Endothelial cell of umbilical vein (primary cell): Measurements from ENCODE around the gene TMC2. TPM values are rescaled to one million over a fixed set of nuclear protein-coding genes. Genes with fewer than 3 reads are reported as not detected.

Experiments
- BruUV-seq: library from RNA; stranded (reverse); fragments of 400-500 nt; replicated peaks from 2 replicates; lab custom pipeline; 2021; lab: Mats Ljungman, UMichigan
- CTCF ChIA-PET: fragments of 300-600, 350-600 bp; sonication (Branson Sonifier 250); formaldehyde crosslinking; loops from one replicate; lab custom pipeline; 2021; ENCODE audit warnings: antibody characterized with exemption, inconsistent platforms; lab: Charles Lee
- POLR2A ChIA-PET: fragments of 300-600, 350-600 bp; sonication (Branson Sonifier 250); formaldehyde crosslinking; loops from one replicate; lab custom pipeline; 2021; ENCODE audit warnings: antibody characterized with exemption, inconsistent platforms; lab: Charles Lee
- DNase-seq: peaks from one replicate; pipeline ENCODE4 v3.0.0-alpha.2; 2011; ENCODE audit warnings: low read depth, low spot score
- FAIRE-seq: peaks from 2 replicates; lab custom pipeline; 2011; peaks lifted over from hg19 to GRCh38; lab: Jason Lieb, UNC
- H2AFZ ChIP-seq: 2 replicates; pipeline ENCODE4 v1.6.0; 2012; ENCODE audit warnings: low read depth, low read length, control low read depth, inconsistent platforms
- H3K27ac ChIP-seq: 2 replicates; pipeline ENCODE4 v1.5.1; 2011; ENCODE audit warnings: low read depth, mild to moderate bottlenecking, control low read depth, low read length, moderate library complexity; ENCODE audit not compliant: insufficient read depth
- H3K27me3 ChIP-seq, 2 experiments: 2 replicates each; pipeline versions ENCODE4 v1.6.0 to v1.6.1; 2011; ENCODE audit warnings: low read length in 2 of 2, mixed read lengths in 1 of 2; ENCODE audit not compliant: control insufficient read depth in 2 of 2, insufficient read depth in 2 of 2
- H3K36me3 ChIP-seq, 2 experiments: 2 replicates in 1 of 2; 3 replicates in 1 of 2; pipeline ENCODE4 v1.5.1; 2011; ENCODE audit warnings: low read length in 2 of 2, mild to moderate bottlenecking in 1 of 2, moderate library complexity in 1 of 2; ENCODE audit not compliant: control insufficient read depth in 2 of 2, insufficient read depth in 2 of 2; ENCODE audit errors: extremely low read depth in 1 of 2
- H3K4me1 ChIP-seq: 3 replicates; pipeline ENCODE4 v1.5.1; 2011; ENCODE audit warnings: mild to moderate bottlenecking, low read length; ENCODE audit not compliant: control insufficient read depth, insufficient read depth; ENCODE audit errors: extremely low read depth
- H3K4me2 ChIP-seq: 2 replicates; pipeline ENCODE4 v1.6.1; 2011; ENCODE audit warnings: low read length, control low read depth, mixed read lengths; ENCODE audit not compliant: insufficient read depth
- H3K4me3 ChIP-seq, 3 experiments: fragments of 200-600 bp in 1 of 3; sonication (generic), shearing (Covaris generic) in 1 of 3; replicated peaks in 1 of 3; 2 replicates each; pipeline ENCODE4 v1.5.1; 2011 to 2016; ENCODE audit warnings: control low read depth in 3 of 3, low read length in 3 of 3, mild to moderate bottlenecking in 2 of 3, inconsistent platforms in 1 of 3, low read depth in 1 of 3, moderate library complexity in 1 of 3; ENCODE audit not compliant: insufficient read depth in 1 of 3
- H3K79me2 ChIP-seq: 2 replicates; pipeline ENCODE4 v1.6.0; 2012; ENCODE audit warnings: low read length, inconsistent platforms; ENCODE audit not compliant: control insufficient read depth, insufficient read depth
- H3K9ac ChIP-seq: replicated peaks from 2 replicates; pipeline ENCODE3; 2011; ENCODE audit warnings: low read length, control low read depth; ENCODE audit not compliant: insufficient read depth; ENCODE audit errors: extremely low read depth
- H3K9me1 ChIP-seq: replicated peaks from 3 replicates; pipeline ENCODE4 v1.6.0; 2011; ENCODE audit warnings: mild to moderate bottlenecking, low read length; ENCODE audit not compliant: control insufficient read depth, insufficient read depth; ENCODE audit errors: extremely low read depth
- H3K9me3 ChIP-seq: replicated peaks from 2 replicates; pipeline ENCODE4 v1.5.1; 2012; ENCODE audit warnings: low read length, inconsistent platforms; ENCODE audit not compliant: control insufficient read depth, insufficient read depth
- H4K20me1 ChIP-seq: replicated peaks from 2 replicates; pipeline ENCODE3; 2011; ENCODE audit warnings: mild to moderate bottlenecking, low read length; ENCODE audit not compliant: control insufficient read depth, insufficient read depth; ENCODE audit errors: extremely low read depth
- EZH2 ChIP-seq: IDR thresholded peaks from 2 replicates; pipeline ENCODE4 v1.6.1; 2012; ENCODE audit warnings: borderline replicate concordance, low read depth, mild to moderate bottlenecking, moderate library complexity, low read length, inconsistent platforms; ENCODE audit not compliant: severe bottlenecking
- FOS ChIP-seq: IDR thresholded peaks from 2 replicates; pipeline ENCODE4 v1.6.1; 2011; ENCODE audit warnings: mild to moderate bottlenecking, low read length, moderate library complexity, borderline replicate concordance; ENCODE audit not compliant: insufficient read depth
- GATA2 ChIP-seq: IDR thresholded peaks from 2 replicates; pipeline ENCODE4 v1.7.0; 2011; ENCODE audit warnings: low read depth, mild to moderate bottlenecking, moderate library complexity, mixed read lengths, low read length; ENCODE audit not compliant: insufficient read length, insufficient read depth
- JUN ChIP-seq: IDR thresholded peaks from 2 replicates; pipeline ENCODE4 v1.6.1; 2011; ENCODE audit warnings: borderline replicate concordance, low read depth; ENCODE audit not compliant: insufficient read length, insufficient read depth
- MAX ChIP-seq: IDR thresholded peaks from 2 replicates; pipeline ENCODE4 v1.6.1; 2011; ENCODE audit not compliant: insufficient read depth, insufficient read length
- MYC ChIP-seq: IDR thresholded peaks from one replicate; pipeline ENCODE4 v1.6.1; 2011; ENCODE audit warnings: mild to moderate bottlenecking, low read depth, low read length
- POLR2A ChIP-seq: IDR thresholded peaks from 2 replicates; pipeline ENCODE4 v1.6.1; 2012; ENCODE audit warnings: low read depth, mild to moderate bottlenecking, control low read depth, low read length
- POLR2AphosphoS5 ChIP-seq: IDR thresholded peaks from 2 replicates; pipeline ENCODE4 v1.6.1; 2012; ENCODE audit warnings: low read depth, mild to moderate bottlenecking, control low read depth, low read length, moderate library complexity; ENCODE audit not compliant: insufficient read depth
- dilution Hi-C: fragments of 300-500 bp; cut with MboI; formaldehyde crosslinking; loops from one replicate; pipeline ENCODE4 v1.15.0; 2019; ENCODE audit warnings: low sequenced_read_pairs; ENCODE audit not compliant: extremely low pct_ligation_motif_present
- intact Hi-C: fragments of 100-400 bp; cut with micrococcal nuclease; formaldehyde crosslinking; loops from one replicate; pipeline ENCODE4 v1.10.0; 2022
- polyA plus RNA-seq, 4 experiments: library from polyadenylated mRNA; depleted of rRNA in 3 of 4; stranded (reverse) in 3 of 4; unstranded in 1 of 4; fragments of >200 nt; gene quantifications; 2 replicates each; pipeline versions ENCODE4 v1.2.1 to v1.2.3, GENCODE V29; 2011 to 2012; ENCODE audit warnings: missing spikeins in 1 of 4
- total RNA-seq: library from RNA; stranded (reverse); gene quantifications from 2 replicates; pipeline ENCODE4 v1.2.3, GENCODE V29; 2021
- TF ChIP-seq, protein P1 (sequence below), 2 donors: IDR thresholded peaks; 1 replicate in 1 of 2; 2 replicates in 1 of 2; pipeline ENCODE4 v1.5.1; 2011; ENCODE audit warnings: low read length in 2 of 2, mild to moderate bottlenecking in 2 of 2, moderate library complexity in 2 of 2, control low read depth in 1 of 2, inconsistent platforms in 1 of 2, low read depth in 1 of 2; ENCODE audit not compliant: insufficient read depth in 1 of 2; ENCODE audit errors: extremely low read depth in 1 of 2

TMC2 gene
- total and polyA plus RNA-seq, 2 donors (not counting 3 experiments of a cell fraction or from before 2014, with no cell fraction given): not detected

- BruUV-seq: TSS peak; percentile 29
- intact Hi-C loops: no loop called here
- TF ChIP-seq POLR2AphosphoS5 (no peak), MAX (no peak), GATA2 (no peak), EZH2 (no peak), JUN (no peak), FOS (no peak), MYC (no peak), POLR2A (no peak)
- TF ChIP-seq, protein P1, sequence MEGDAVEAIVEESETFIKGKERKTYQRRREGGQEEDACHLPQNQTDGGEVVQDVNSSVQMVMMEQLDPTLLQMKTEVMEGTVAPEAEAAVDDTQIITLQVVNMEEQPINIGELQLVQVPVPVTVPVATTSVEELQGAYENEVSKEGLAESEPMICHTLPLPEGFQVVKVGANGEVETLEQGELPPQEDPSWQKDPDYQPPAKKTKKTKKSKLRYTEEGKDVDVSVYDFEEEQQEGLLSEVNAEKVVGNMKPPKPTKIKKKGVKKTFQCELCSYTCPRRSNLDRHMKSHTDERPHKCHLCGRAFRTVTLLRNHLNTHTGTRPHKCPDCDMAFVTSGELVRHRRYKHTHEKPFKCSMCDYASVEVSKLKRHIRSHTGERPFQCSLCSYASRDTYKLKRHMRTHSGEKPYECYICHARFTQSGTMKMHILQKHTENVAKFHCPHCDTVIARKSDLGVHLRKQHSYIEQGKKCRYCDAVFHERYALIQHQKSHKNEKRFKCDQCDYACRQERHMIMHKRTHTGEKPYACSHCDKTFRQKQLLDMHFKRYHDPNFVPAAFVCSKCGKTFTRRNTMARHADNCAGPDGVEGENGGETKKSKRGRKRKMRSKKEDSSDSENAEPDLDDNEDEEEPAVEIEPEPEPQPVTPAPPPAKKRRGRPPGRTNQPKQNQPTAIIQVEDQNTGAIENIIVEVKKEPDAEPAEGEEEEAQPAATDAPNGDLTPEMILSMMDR (IDR thresholded peaks at IDR 0.05; ENCODE audit: extremely low read depth in 1 of 2, insufficient read depth in 1 of 2, low read depth in 1 of 2, low read length in 2 of 2): no peak
- dilution Hi-C loops: no loop called here
- ChIA-PET CTCF (interaction anchor here (1.3 kb wide), 2 partner anchors 11 kb away, joined by 3 to 4 read pairs; partner anchors contain the start of gene NOP56), POLR2A (interaction anchor here (1.2 to 1.3 kb wide), 2 partner anchors 9 to 11 kb away, joined by 3 to 9 read pairs; partner anchors contain the start of gene NOP56)
- peaks cover 11% of the 10 kb centered on the region for H3K4me1 ChIP-seq
- no peaks in the 10 kb centered on the region for H3K9me1 ChIP-seq
- peaks cover 3 to 6% of the 10 kb centered on the region in 2 experiments for H3K27me3 ChIP-seq
- H2AFZ ChIP-seq: peak overlapping the region; percentile 49
- peak overlapping the region; percentile 55 for H3K4me2 ChIP-seq
- DNase-seq (no peak), FAIRE-seq (no peak)
- peak overlapping the region; percentile 78 for H3K9ac ChIP-seq
- H3K36me3 ChIP-seq: peaks cover 1 to 22% of the 10 kb centered on the region in 2 experiments
- peak overlapping the region; percentile 36 to 80 (median 62) for H3K4me3 ChIP-seq
- no peaks in the 10 kb centered on the region for H3K9me3 ChIP-seq
- no peaks in the 10 kb centered on the region for H4K20me1 ChIP-seq
- H3K79me2 ChIP-seq: peaks cover 9% of the 10 kb centered on the region
- peak overlapping the region; percentile 54 for H3K27ac ChIP-seq
Measured at GRCh38 chr20:2663364-2663886, 127.1 kb downstream of the TMC2 start.
